ENCODE data around the gene SH3BP5L. TPM values are rescaled to one million over a fixed set of nuclear protein-coding genes. Genes with fewer than 3 reads are reported as not detected.

The SH3BP5L gene
- total RNA-seq, 2 donors from 2014 or later, result 23.3 to 35.3 TPM

- 71% methylated on average over 5 of the region's 5 CpGs for WGBS
- intact Hi-C loops (cut with DNase I), result no loop called here
- Histone ChIP-seq H3K27me3 (replicated peaks; ENCODE audit: insufficient read depth) (no peaks in the 10 kb centered on the region), H3K27ac (no peak overlapping the region), H3K9me3 (no peaks in the 10 kb centered on the region), H3K4me1 (replicated peaks) (no peaks in the 10 kb centered on the region), H3K4me3 (no peak overlapping the region), H3K36me3 (peaks cover 0 to 9% of the 10 kb centered on the region in 2 donors)
- no peak for DNase-seq (ENCODE audit: low spot score)
- TF ChIP-seq POLR2AphosphoS5 (IDR thresholded peaks at IDR 0.05), result no peak
- no peak for TF ChIP-seq CTCF (IDR thresholded peaks at IDR 0.05)
- no peak for TF ChIP-seq POLR2A (IDR thresholded peaks at IDR 0.05)
Measured at GRCh38 chr1:248818505-248819374, 7.0 kb downstream of the SH3BP5L start.

GRCh38 chr1:248817065-248817464, 8.7 kb downstream of the SH3BP5L start:
- Histone ChIP-seq H3K4me3 (no peak overlapping the region), H3K4me1 (replicated peaks) (no peaks in the 10 kb centered on the region), H3K27ac (no peak overlapping the region), H3K9me3 (no peaks in the 10 kb centered on the region), H3K36me3 (peaks cover 0 to 11% of the 10 kb centered on the region in 2 donors), H3K27me3 (replicated peaks; ENCODE audit: insufficient read depth) (no peaks in the 10 kb centered on the region)
- 84% methylated on average over 6 of the region's 6 CpGs for WGBS
- no peak for DNase-seq (ENCODE audit: low spot score)
- TF ChIP-seq CTCF (IDR thresholded peaks at IDR 0.05) (no peak), POLR2AphosphoS5 (IDR thresholded peaks at IDR 0.05) (no peak), POLR2A (IDR thresholded peaks at IDR 0.05) (no peak)
- intact Hi-C loops (cut with DNase I), result no loop called here

GRCh38 chr1:248816042-248816851, 9.5 kb downstream of the SH3BP5L start:
- intact Hi-C loops (cut with DNase I), result no loop called here
- Histone ChIP-seq H3K27me3 (replicated peaks; ENCODE audit: insufficient read depth) (no peaks in the 10 kb centered on the region), H3K4me1 (replicated peaks) (no peaks in the 10 kb centered on the region), H3K4me3 (no peak overlapping the region), H3K27ac (no peak overlapping the region), H3K9me3 (no peaks in the 10 kb centered on the region), H3K36me3 (peaks cover 0 to 11% of the 10 kb centered on the region in 2 donors)
- WGBS, result 80% methylated on average over 13 of the region's 13 CpGs
- TF ChIP-seq CTCF (IDR thresholded peaks at IDR 0.05) (no peak), POLR2AphosphoS5 (IDR thresholded peaks at IDR 0.05) (no peak), POLR2A (IDR thresholded peaks at IDR 0.05) (no peak)
- DNase-seq (ENCODE audit: low spot score), result no peak

- no peak overlapping the region for H3K27ac ChIP-seq
- peaks cover 0 to 11% of the 10 kb centered on the region in 2 donors for H3K36me3 ChIP-seq
- WGBS, result 91% methylated on average over 10 of the region's 10 CpGs
- H3K4me1 ChIP-seq (replicated peaks), result no peaks in the 10 kb centered on the region
- H3K4me3 ChIP-seq, result no peak overlapping the region
- TF ChIP-seq POLR2A (IDR thresholded peaks at IDR 0.05) (no peak), CTCF (IDR thresholded peaks at IDR 0.05) (no peak), POLR2AphosphoS5 (IDR thresholded peaks at IDR 0.05) (no peak)
- DNase-seq (ENCODE audit: low spot score), result no peak
- intact Hi-C loops (cut with DNase I), result no loop called here
- no peaks in the 10 kb centered on the region for H3K9me3 ChIP-seq
- H3K27me3 ChIP-seq (replicated peaks; ENCODE audit: insufficient read depth), result no peaks in the 10 kb centered on the region
Measured at GRCh38 chr1:248815407-248816034, 10.2 kb downstream of the SH3BP5L start.

Measured in prostate gland (tissue), 2 donors.